Neural progenitor cell (in vitro differentiated cells): ENCODE data around the gene GLRX. TPM values are rescaled to one million over a fixed set of nuclear protein-coding genes. Genes with fewer than 3 reads are reported as not detected.
"Not testable (repeated sequence)": the region's sequence is repeated elsewhere in the genome, so short reads cannot be mapped to it uniquely, and the experiment has no call there.

Source experiments
- DNase-seq: peaks from one replicate; pipeline ENCODE4 v3.0.0-alpha.2; 2016; ENCODE audit warnings: low spot score
- H2AFZ ChIP-seq: fragments of 200-600 bp; sonication (generic); replicated peaks from 2 replicates; pipeline ENCODE4 v1.6.1; 2016; ENCODE audit warnings: antibody characterized with exemption
- H3F3A ChIP-seq: fragments of 200-600 bp; sonication (generic); 2 replicates; pipeline ENCODE4 v1.6.1; 2016; ENCODE audit warnings: antibody characterized with exemption, low read depth
- H3K27ac ChIP-seq: fragments of 200-600 bp; sonication (generic); 2 replicates; pipeline ENCODE4 v1.5.1; 2016; ENCODE audit warnings: mild to moderate bottlenecking
- H3K27me3 ChIP-seq: fragments of 200-600 bp; sonication (generic); 2 replicates; pipeline ENCODE4 v1.6.1; 2016; ENCODE audit warnings: mild to moderate bottlenecking, moderate library complexity
- H3K36me3 ChIP-seq: fragments of 200-600 bp; sonication (generic); 2 replicates; pipeline ENCODE4 v1.5.1; 2016
- H3K4me1 ChIP-seq: fragments of 200-600 bp; sonication (generic); 2 replicates; pipeline ENCODE4 v1.6.1; 2016; ENCODE audit warnings: mixed run types
- H3K4me2 ChIP-seq: fragments of 200-600 bp; sonication (generic); 2 replicates; pipeline ENCODE4 v1.6.1; 2016
- H3K4me3 ChIP-seq: fragments of 200-600 bp; sonication (generic); 2 replicates; pipeline ENCODE4 v1.5.1; 2016
- H3K79me2 ChIP-seq: fragments of 200-600 bp; sonication (generic); 2 replicates; pipeline ENCODE4 v1.6.1; 2016; ENCODE audit warnings: low read depth
- H3K9ac ChIP-seq: fragments of 200-600 bp; sonication (generic); 2 replicates; pipeline ENCODE4 v1.6.1; 2016
- H3K9me3 ChIP-seq: fragments of 200-600 bp; sonication (generic); 2 replicates; pipeline ENCODE4 v1.5.1; 2016; ENCODE audit warnings: low read depth
- H4K20me1 ChIP-seq: fragments of 200-600 bp; sonication (generic); 2 replicates; pipeline ENCODE4 v1.6.1; 2016; ENCODE audit warnings: low read depth
- H3K27ac Mint-ChIP-seq: 3 replicates; pipeline ENCODE4 v1.8.0; 2021; ENCODE audit warnings: mixed read lengths
- H3K27me3 Mint-ChIP-seq: 2 replicates; pipeline ENCODE4 v1.8.0; 2022; ENCODE audit warnings: low read depth, mild to moderate bottlenecking, inconsistent platforms, moderate library complexity, mixed read lengths; ENCODE audit not compliant: insufficient read depth
- H3K36me3 Mint-ChIP-seq: 3 replicates; pipeline ENCODE4 v1.8.0; 2021; ENCODE audit warnings: mixed read lengths
- H3K4me1 Mint-ChIP-seq: 3 replicates; pipeline ENCODE4 v1.8.0; 2021; ENCODE audit warnings: mixed read lengths
- H3K4me3 Mint-ChIP-seq: 3 replicates; pipeline ENCODE4 v1.8.0; 2021; ENCODE audit warnings: mild to moderate bottlenecking, moderate library complexity, mixed read lengths
- H3K9me3 Mint-ChIP-seq: 3 replicates; pipeline ENCODE4 v1.8.0; 2020; ENCODE audit warnings: mixed read lengths
- CTCF ChIP-seq: fragments of 200-600 bp; sonication (generic); IDR thresholded peaks from 2 replicates; pipeline ENCODE4 v1.5.1; 2017; ENCODE audit warnings: antibody characterized with exemption, mild to moderate bottlenecking
- EZH2 ChIP-seq: fragments of 200-600 bp; sonication (generic); IDR thresholded peaks from 2 replicates; pipeline ENCODE4 v1.6.1; 2017; ENCODE audit warnings: antibody characterized with exemption, mild to moderate bottlenecking, moderate library complexity
- EZH2phosphoT487 ChIP-seq: fragments of 200-600 bp; sonication (generic); IDR thresholded peaks from 2 replicates; pipeline ENCODE4 v1.6.1; 2017; ENCODE audit warnings: antibody characterized with exemption
- total RNA-seq: library from RNA; depleted of rRNA; stranded (reverse); fragments of >200 nt; gene quantifications from 2 replicates; pipeline ENCODE4 v1.2.3, GENCODE V29; 2015; ENCODE audit warnings: low replicate concordance

The GLRX gene
- total RNA-seq, 1 donor from 2014 or later, result 15.1 TPM

- Histone ChIP-seq H3K27me3 (no peaks in the 10 kb centered on the region), H3K27ac (no peak overlapping the region), H3K4me3 (no peak overlapping the region), H3K4me2 (no peak overlapping the region), H3K36me3 (no peaks in the 10 kb centered on the region), H3K4me1 (peaks cover 11% of the 10 kb centered on the region), H4K20me1 (no peaks in the 10 kb centered on the region), H3K79me2 (no peaks in the 10 kb centered on the region), H2AFZ (no peak overlapping the region), H3K9ac (no peak overlapping the region), H3K9me3 (no peaks in the 10 kb centered on the region), H3F3A (no peaks in the 10 kb centered on the region)
- Mint-ChIP-seq H3K36me3 (peaks cover 6% of the 10 kb centered on the region), H3K27me3 (no peaks in the 10 kb centered on the region), H3K27ac (no peak overlapping the region), H3K9me3 (no peaks in the 10 kb centered on the region), H3K4me1 (peaks cover 18% of the 10 kb centered on the region), H3K4me3 (no peak overlapping the region)
- DNase-seq, result no peak
- TF ChIP-seq CTCF (no peak), EZH2 (no peak), EZH2phosphoT487 (no peak)
Measured at GRCh38 chr5:95816341-95816740, 6.2 kb downstream of the GLRX start.

- no peak for DNase-seq
- peaks cover 26% of the 10 kb centered on the region for H3K4me1 Mint-ChIP-seq
- peaks cover 6% of the 10 kb centered on the region for H3K36me3 Mint-ChIP-seq
- H3K4me3 ChIP-seq, result no peak overlapping the region
- H3K9me3 Mint-ChIP-seq, result no peaks in the 10 kb centered on the region
- H3K27me3 ChIP-seq, result no peaks in the 10 kb centered on the region
- H3K9ac ChIP-seq, result no peak overlapping the region
- H4K20me1 ChIP-seq, result no peaks in the 10 kb centered on the region
- no peak overlapping the region for H3K4me3 Mint-ChIP-seq
- no peak overlapping the region for H3K27ac Mint-ChIP-seq
- no peaks in the 10 kb centered on the region for H3K27me3 Mint-ChIP-seq
- H3K36me3 ChIP-seq, result no peaks in the 10 kb centered on the region
- H2AFZ ChIP-seq, result no peak overlapping the region
- H3F3A ChIP-seq, result no peaks in the 10 kb centered on the region
- no peak overlapping the region for H3K4me2 ChIP-seq
- H3K79me2 ChIP-seq, result no peaks in the 10 kb centered on the region
- TF ChIP-seq EZH2phosphoT487 (no peak), EZH2 (no peak), CTCF (no peak)
- H3K4me1 ChIP-seq, result peaks cover 21% of the 10 kb centered on the region
- no peaks in the 10 kb centered on the region for H3K9me3 ChIP-seq
- H3K27ac ChIP-seq, result no peak overlapping the region
Measured at GRCh38 chr5:95815155-95815729, 7.3 kb downstream of the GLRX start.

- H3K27me3 ChIP-seq, H3K4me2 ChIP-seq, H3K36me3 Mint-ChIP-seq, DNase-seq, H3K4me3 ChIP-seq, H3K4me3 Mint-ChIP-seq, H3K9me3 Mint-ChIP-seq, H3K9me3 ChIP-seq, H3K27ac Mint-ChIP-seq, H2AFZ ChIP-seq, H3K27ac ChIP-seq, H3K27me3 Mint-ChIP-seq, H3K36me3 ChIP-seq, H3F3A ChIP-seq, H3K79me2 ChIP-seq, H3K9ac ChIP-seq, H4K20me1 ChIP-seq: not testable (repeated sequence)
- peaks cover 33% of the 10 kb centered on the region for H3K4me1 ChIP-seq
- H3K4me1 Mint-ChIP-seq, result peaks cover 41% of the 10 kb centered on the region
Measured at GRCh38 chr5:95813035-95813434, 9.5 kb downstream of the GLRX start.

GRCh38 chr5:95812074-95812471, 10.5 kb downstream of the GLRX start:
- Histone ChIP-seq H3K9me3 (no peaks in the 10 kb centered on the region), H3K27me3 (no peaks in the 10 kb centered on the region), H3K4me1 (peaks cover 23% of the 10 kb centered on the region), H3K36me3 (no peaks in the 10 kb centered on the region), H2AFZ (no peak overlapping the region), H4K20me1 (no peaks in the 10 kb centered on the region), H3F3A (no peaks in the 10 kb centered on the region), H3K9ac (no peak overlapping the region), H3K27ac (no peak overlapping the region), H3K4me2 (no peak overlapping the region), H3K4me3 (no peak overlapping the region), H3K79me2 (no peaks in the 10 kb centered on the region)
- TF ChIP-seq EZH2, result no peak
- no peak for TF ChIP-seq EZH2phosphoT487
- no peak for TF ChIP-seq CTCF
- DNase-seq, result no peak
- Mint-ChIP-seq H3K27me3 (no peaks in the 10 kb centered on the region), H3K4me3 (no peak overlapping the region), H3K9me3 (no peaks in the 10 kb centered on the region), H3K27ac (no peak overlapping the region), H3K36me3 (peaks cover 6% of the 10 kb centered on the region), H3K4me1 (peaks cover 32% of the 10 kb centered on the region)

- H4K20me1 ChIP-seq, H3K9me3 ChIP-seq, DNase-seq, H3F3A ChIP-seq, H3K27me3 Mint-ChIP-seq, H3K4me2 ChIP-seq, H3K27ac ChIP-seq, H3K9me3 Mint-ChIP-seq, H3K36me3 ChIP-seq, H3K9ac ChIP-seq, H3K36me3 Mint-ChIP-seq, H3K4me3 ChIP-seq, H2AFZ ChIP-seq, H3K27ac Mint-ChIP-seq, H3K27me3 ChIP-seq, H3K4me3 Mint-ChIP-seq, H3K79me2 ChIP-seq: not testable (repeated sequence)
- peaks cover 23% of the 10 kb centered on the region for H3K4me1 ChIP-seq
- peaks cover 32% of the 10 kb centered on the region for H3K4me1 Mint-ChIP-seq
Measured at GRCh38 chr5:95811461-95812073, 11.0 kb downstream of the GLRX start.

- not testable (repeated sequence) for H3K27ac Mint-ChIP-seq
Measured at GRCh38 chr5:95811126-95811423, 11.5 kb downstream of the GLRX start.

More at GRCh38 chr5:95811126-95811423, 11.5 kb downstream of the GLRX start:
- not testable (repeated sequence) for DNase-seq, H3K27ac ChIP-seq, H3K36me3 Mint-ChIP-seq, H3K9me3 ChIP-seq, H3K4me3 Mint-ChIP-seq, H2AFZ ChIP-seq, H3F3A ChIP-seq, H3K27me3 Mint-ChIP-seq, H3K4me2 ChIP-seq, H3K79me2 ChIP-seq, H3K9me3 Mint-ChIP-seq, H3K9ac ChIP-seq, H3K36me3 ChIP-seq, H3K4me3 ChIP-seq, H3K27me3 ChIP-seq, H4K20me1 ChIP-seq
- H3K4me1 ChIP-seq, result peaks cover 23% of the 10 kb centered on the region
- H3K4me1 Mint-ChIP-seq, result peaks cover 32% of the 10 kb centered on the region
